GM12878 (cell line): Measurements from ENCODE around the gene CCDC197. TPM values are rescaled to one million over a fixed set of nuclear protein-coding genes. Genes with fewer than 3 reads are reported as not detected.

Experiments used
- ATAC-seq: fragments of 200-7000 bp; cut with Tn5 transposase; 3 replicates; pipeline ENCODE4 v1.9.1; 2020; ENCODE audit warnings: mild to moderate bottlenecking, moderate library complexity
- BruUV-seq: library from RNA; stranded (reverse); fragments of 400-500 nt; replicated peaks from 2 replicates; lab custom pipeline; 2021; lab: Mats Ljungman, UMichigan
- CTCF ChIA-PET: fragments of 300-600 bp; sonication (Branson Sonifier 250); formaldehyde crosslinking; extraction: SDS; loops from one replicate; lab custom pipeline; 2021; ENCODE audit warnings: inconsistent platforms; lab: Yijun Ruan, JAX
- POLR2A ChIA-PET: fragments of 350-600 bp; formaldehyde crosslinking; extraction: SDS; loops from one replicate; lab custom pipeline; 2021; ENCODE audit warnings: inconsistent platforms; lab: Charles Lee
- RAD21 ChIA-PET: fragments of 300-600 bp; sonication (Branson Sonifier 250); formaldehyde crosslinking; loops from one replicate; lab custom pipeline; 2023; ENCODE audit warnings: antibody characterized with exemption; ENCODE audit not compliant: unreplicated experiment; lab: Charles Lee
- SMC1A ChIA-PET: fragments of 300-600 bp; sonication (Branson Sonifier 250); formaldehyde crosslinking; loops from one replicate; lab custom pipeline; 2023; ENCODE audit not compliant: unreplicated experiment, uncharacterized antibody; lab: Charles Lee
- DNase-seq: peaks from one replicate; pipeline ENCODE4 v3.0.0-alpha.2; 2011; ENCODE audit warnings: low read depth, low spot score
- FAIRE-seq: peaks from 3 replicates; lab custom pipeline; 2011; peaks lifted over from hg19 to GRCh38; lab: Jason Lieb, UNC
- H2AFZ ChIP-seq: 2 replicates; pipeline ENCODE4 v1.6.0; 2011; ENCODE audit warnings: low read depth, low read length, control low read depth; ENCODE audit not compliant: control insufficient read depth
- H3K27ac ChIP-seq: 2 replicates; pipeline ENCODE4 v1.5.1; 2011; ENCODE audit warnings: control low read depth; ENCODE audit not compliant: control insufficient read depth, insufficient read depth
- H3K27me3 ChIP-seq, 2 experiments: replicated peaks in 1 of 2; 2 replicates each; pipeline versions ENCODE4 v1.6.0 to v1.6.1; 2011; ENCODE audit warnings: low read length in 1 of 2; ENCODE audit not compliant: control insufficient read depth in 2 of 2, insufficient read depth in 2 of 2
- H3K36me3 ChIP-seq, 2 experiments: 2 replicates each; pipeline ENCODE4 v1.5.1; 2011; ENCODE audit warnings: low read length in 1 of 2; ENCODE audit not compliant: control insufficient read depth in 2 of 2, insufficient read depth in 2 of 2
- H3K4me1 ChIP-seq: 2 replicates; pipeline ENCODE4 v1.6.1; 2011; ENCODE audit warnings: mild to moderate bottlenecking, low read length, moderate library complexity, mixed read lengths; ENCODE audit not compliant: control insufficient read depth, insufficient read depth
- H3K4me2 ChIP-seq: 2 replicates; pipeline ENCODE4 v1.6.0; 2011; ENCODE audit warnings: control low read depth; ENCODE audit not compliant: control insufficient read depth, insufficient read depth
- H3K4me3 ChIP-seq: fragments of 200-600 bp; sonication (generic); 2 replicates; pipeline ENCODE4 v1.5.1; 2016
- H3K79me2 ChIP-seq: 2 replicates; pipeline ENCODE4 v1.6.0; 2011; ENCODE audit warnings: low read length; ENCODE audit not compliant: control insufficient read depth, insufficient read depth
- H3K9ac ChIP-seq: 2 replicates; pipeline ENCODE4 v1.8.0; 2011; ENCODE audit warnings: low read length, control low read depth, mixed read lengths; ENCODE audit not compliant: control insufficient read depth, insufficient read depth
- H3K9me3 ChIP-seq: replicated peaks from 3 replicates; pipeline ENCODE4 v1.5.1; 2011; ENCODE audit warnings: mild to moderate bottlenecking, low read length; ENCODE audit not compliant: control insufficient read depth, insufficient read depth
- H4K20me1 ChIP-seq: 2 replicates; pipeline ENCODE4 v1.6.0; 2011; ENCODE audit not compliant: control insufficient read depth, insufficient read depth
- CBFB ChIP-seq: IDR thresholded peaks from 2 replicates; pipeline ENCODE4 v1.6.1; 2016; ENCODE audit warnings: antibody characterized with exemption, low read depth
- CHD4 ChIP-seq: fragments of 200-600 bp; sonication (generic); IDR thresholded peaks from 2 replicates; pipeline ENCODE4 v1.6.1; 2016; ENCODE audit warnings: mild to moderate bottlenecking
- DPF2 ChIP-seq: fragments of 450-650 bp; IDR thresholded peaks from 2 replicates; pipeline ENCODE4 v1.6.1; 2017; ENCODE audit warnings: mild to moderate bottlenecking
- FOS ChIP-seq: IDR thresholded peaks from 3 replicates; pipeline ENCODE4 v1.6.1; 2011; ENCODE audit warnings: borderline replicate concordance; ENCODE audit not compliant: insufficient read length; ENCODE audit errors: extremely low read depth
- IKZF1 ChIP-seq: fragments of 450-650 bp; conservative IDR thresholded peaks from 2 replicates; pipeline ENCODE4 v1.6.1; 2017; ENCODE audit warnings: antibody characterized with exemption, mild to moderate bottlenecking
- MYB ChIP-seq: fragments of 150-350 bp; IDR thresholded peaks from 2 replicates; pipeline ENCODE4 v1.6.1; 2014; ENCODE audit warnings: mild to moderate bottlenecking, low read depth, low read length, borderline replicate concordance
- NR2C2 ChIP-seq: IDR thresholded peaks from 2 replicates; pipeline ENCODE4 v1.6.1; 2011; ENCODE audit warnings: borderline replicate concordance, low read depth; ENCODE audit not compliant: control insufficient read depth, insufficient read length
- NRF1 ChIP-seq: conservative IDR thresholded peaks from 2 replicates; pipeline ENCODE4 v1.6.1; 2011; ENCODE audit warnings: mild to moderate bottlenecking, low read depth, low read length, improper control_type of control experiment
- POLR2AphosphoS2 ChIP-seq: IDR thresholded peaks from 2 replicates; pipeline ENCODE4 v1.6.1; 2011; ENCODE audit warnings: low read depth, mild to moderate bottlenecking, low read length, improper control_type of control experiment, moderate library complexity
- RAD51 ChIP-seq: fragments of 450-650 bp; IDR thresholded peaks from 2 replicates; pipeline ENCODE4 v1.6.1; 2016; ENCODE audit warnings: moderate library complexity, mild to moderate bottlenecking, inconsistent platforms
- SMAD1 ChIP-seq: fragments of 450-650 bp; IDR thresholded peaks from 2 replicates; pipeline ENCODE4 v1.6.1; 2018; ENCODE audit warnings: mild to moderate bottlenecking, low read depth; ENCODE audit not compliant: partially characterized antibody
- SRF ChIP-seq, 2 experiments: IDR thresholded peaks; 2 replicates each; pipeline ENCODE4 v1.6.1; 2011; ENCODE audit warnings: low read depth in 2 of 2, low read length in 2 of 2, mild to moderate bottlenecking in 1 of 2, moderate library complexity in 1 of 2
- SUPT20H ChIP-seq: IDR thresholded peaks from 2 replicates; pipeline ENCODE4 v1.6.1; 2011; ENCODE audit warnings: low read depth, mild to moderate bottlenecking, low read length, moderate library complexity, borderline replicate concordance; ENCODE audit not compliant: control insufficient read depth
- SUZ12 ChIP-seq: fragments of 200-600 bp; sonication (generic); IDR thresholded peaks from one replicate; pipeline ENCODE4 v1.6.1; 2018; ENCODE audit warnings: antibody characterized with exemption, mild to moderate bottlenecking; ENCODE audit not compliant: unreplicated experiment
- TCF7 ChIP-seq: IDR thresholded peaks from 2 replicates; pipeline ENCODE4 v1.6.1; 2014; ENCODE audit warnings: antibody characterized with exemption, borderline replicate concordance
- YY1 ChIP-seq: IDR thresholded peaks from 2 replicates; pipeline ENCODE4 v1.6.1; 2011; ENCODE audit warnings: low read depth, mild to moderate bottlenecking, low read length
- ZSCAN29 ChIP-seq: fragments of 450-650 bp; IDR thresholded peaks from 2 replicates; pipeline ENCODE4 v1.6.1; 2017; ENCODE audit warnings: mild to moderate bottlenecking, moderate library complexity
- WGBS: methylation state at CpG from one replicate; pipeline ENCODE4 v1.1.6; 2016; ENCODE audit warnings: low lambda C conversion rate; ENCODE audit not compliant: insufficient replicate concordance, insufficient coverage; ENCODE audit errors: missing lambda C conversion rate; 5-methylcytosine and 5-hydroxymethylcytosine counted together
- in situ Hi-C: fragments of 300-500 bp; cut with MboI; formaldehyde crosslinking; loops from 9 replicates; pipeline ENCODE4 v1.14.3; 2018; ENCODE audit warnings: mixed read lengths
- intact Hi-C: fragments of 100-400 bp; cut with micrococcal nuclease; formaldehyde crosslinking; loops from one replicate; pipeline ENCODE4 v1.14.2; 2022; ENCODE audit not compliant: unreplicated experiment
- polyA plus RNA-seq, 11 experiments: library from polyadenylated mRNA; depleted of rRNA in 4 of 11; unstranded in 6 of 11; stranded (reverse) in 5 of 11; fragments of >200 nt; fragmentation: Nextera tagmentation in 4 of 11; fragmentation: Illumina TruSeq in 1 of 11; extraction: Ambion mirVana in 4 of 11; extraction: Trizol in 1 of 11; gene quantifications; 1 replicate in 1 of 11; 2 replicates in 10 of 11; pipeline versions ENCODE4 v1.2.1 to v1.2.3, GENCODE V29; 2011 to 2016; ENCODE audit warnings: inconsistent platforms in 2 of 11, missing spikeins in 2 of 11, low read depth in 1 of 11
- total RNA-seq, 4 experiments: library from RNA; depleted of rRNA in 3 of 4; stranded (reverse); fragments of >200 nt in 3 of 4; fragmentation: Illumina TruSeq in 1 of 4; extraction: Trizol in 1 of 4; gene quantifications; 2 replicates each; pipeline versions ENCODE4 v1.2.1 to v1.2.3, GENCODE V29; 2013 to 2021

The CCDC197 gene
- total and polyA plus RNA-seq, 10 of the 15 experiments (the other 5 are each of a cell fraction or from before 2014, with no cell fraction given): 0.12 TPM; not detected in 9

GRCh38 chr14:94029265-94029664 lies 32.2 kb downstream of the CCDC197 start:
- SMC1A ChIA-PET: interaction anchor here (1.3 to 2.4 kb wide), 5 partner anchors 12 to 107 kb away, joined by 3 to 7 read pairs (median 5); no protein-coding TSS in a partner anchor

More at GRCh38 chr14:94029265-94029664, 32.2 kb downstream of the CCDC197 start:
- ChIA-PET CTCF (interaction anchor here (1.4 to 2.8 kb wide), 2 partner anchors 103 to 107 kb away, joined by 4 to 9 read pairs; no protein-coding TSS in a partner anchor), POLR2A (interaction anchor here (1.2 kb wide), 1 partner anchor 20 kb away, joined by 3 read pairs; no protein-coding TSS in a partner anchor), RAD21 (interaction anchor here (0.6 to 2.2 kb wide), 2 partner anchors 89 to 107 kb away, joined by 3 to 7 read pairs; no protein-coding TSS in a partner anchor)
- H3K79me2 ChIP-seq: no peaks in the 10 kb centered on the region
- DNase-seq (no peak), ATAC-seq (no peak), FAIRE-seq (no peak)
- H4K20me1 ChIP-seq: no peaks in the 10 kb centered on the region
- no peaks in the 10 kb centered on the region for H3K36me3 ChIP-seq
- no peaks in the 10 kb centered on the region for H3K4me1 ChIP-seq
- H3K9me3 ChIP-seq: no peaks in the 10 kb centered on the region
- H3K27me3 ChIP-seq: 0 out of 4 replicates have a peak, but pooled peaks cover 0 to under 1% of the 10 kb centered on the region in 2 experiments
- BruUV-seq: no TSS peak
- in situ Hi-C loops: no loop called here
- no peak overlapping the region for H3K27ac ChIP-seq
- intact Hi-C loops: no loop called here
- TF ChIP-seq TCF7 (no peak), CHD4 (no peak), NRF1 (no peak), ZSCAN29 (no peak), RAD51 (no peak), FOS (no peak), NR2C2 (no peak), POLR2AphosphoS2 (no peak), SUZ12 (no peak), CBFB (no peak), IKZF1 (no peak), YY1 (no peak), SUPT20H (no peak), SRF (IDR thresholded peaks at IDR 0.05; ENCODE audit: low read depth in 2 of 2, low read length in 2 of 2) (no peak), SMAD1 (no peak), DPF2 (no peak), MYB (no peak)
- 19% methylated on average over 4 of the region's 4 CpGs for WGBS
- H3K9ac ChIP-seq: no peak overlapping the region
- no peak overlapping the region for H3K4me2 ChIP-seq
- no peak overlapping the region for H3K4me3 ChIP-seq
- H2AFZ ChIP-seq: no peak overlapping the region
